K562 (cell line): ENCODE data around the gene SCLY. TPM values are rescaled to one million over a fixed set of nuclear protein-coding genes. Genes with fewer than 3 reads are reported as not detected.

ENCODE experiments used
- ATAC-seq: fragments of 200-7000 bp; cut with Tn5 transposase; 3 replicates; pipeline ENCODE4 v1.9.1; 2020; ENCODE audit warnings: moderate library complexity
- BruUV-seq: library from RNA; stranded (reverse); fragments of 400-500 nt; replicated peaks from 2 replicates; lab custom pipeline; 2021; lab: Mats Ljungman, UMichigan
- CTCF ChIA-PET: fragments of 300-600 bp; formaldehyde crosslinking; extraction: SDS; loops from one replicate; lab custom pipeline; 2021; ENCODE audit warnings: low intra/inter-chr PET ratio; lab: Yijun Ruan, JAX
- POLR2A ChIA-PET: fragments of 300-600, 350-650 bp; sonication (Branson Sonifier 250); formaldehyde crosslinking; extraction: SDS; loops from one replicate; lab custom pipeline; 2021; ENCODE audit warnings: antibody characterized with exemption, inconsistent platforms; lab: Yijun Ruan, JAX
- DNase-seq, 4 experiments: peaks; one replicate each; pipeline versions ENCODE4 v3.0.0 to v3.0.0-alpha.2; 2011 to 2018; ENCODE audit warnings: low spot score in 3 of 4, mixed read lengths in 3 of 4; ENCODE audit errors: extremely low read depth in 1 of 4
- FAIRE-seq: peaks from 2 replicates; lab custom pipeline; 2011; peaks lifted over from hg19 to GRCh38; lab: Jason Lieb, UNC
- H2AFZ ChIP-seq: 2 replicates; pipeline ENCODE4 v1.6.0; 2011; ENCODE audit warnings: low read depth, low read length, control low read depth, inconsistent platforms
- H3K27ac ChIP-seq: fragments of 200-600 bp; 3 replicates; pipeline ENCODE4 v1.8.0; 2011; ENCODE audit warnings: low read depth, mild to moderate bottlenecking, control low read depth, inconsistent platforms, low read length, moderate library complexity, mixed read lengths; ENCODE audit errors: extremely low read depth
- H3K27me3 ChIP-seq, 2 experiments: fragments of 300-600 bp in 1 of 2; 2 replicates in 1 of 2; 3 replicates in 1 of 2; pipeline versions ENCODE4 v1.6.0 to v1.8.0; 2011; ENCODE audit warnings: inconsistent platforms in 2 of 2, low read length in 2 of 2, mild to moderate bottlenecking in 1 of 2, mixed read lengths in 1 of 2, moderate library complexity in 1 of 2; ENCODE audit not compliant: control insufficient read depth in 2 of 2, insufficient read depth in 2 of 2
- H3K36me3 ChIP-seq: fragments of 300-600 bp; 3 replicates; pipeline ENCODE4 v1.8.0; 2011; ENCODE audit warnings: mild to moderate bottlenecking, low read length, inconsistent platforms; ENCODE audit not compliant: control insufficient read depth, insufficient read depth
- H3K4me1 ChIP-seq, 2 experiments: fragments of 200-600 bp in 1 of 2; replicated peaks in 1 of 2; 2 replicates in 1 of 2; 3 replicates in 1 of 2; pipeline versions ENCODE4 v1.5.1 to v1.8.0; 2011; ENCODE audit warnings: inconsistent platforms in 2 of 2, low read length in 2 of 2, mild to moderate bottlenecking in 1 of 2, mixed read lengths in 1 of 2, moderate library complexity in 1 of 2; ENCODE audit not compliant: control insufficient read depth in 2 of 2, insufficient read depth in 2 of 2
- H3K4me2 ChIP-seq: 2 replicates; pipeline ENCODE4 v1.6.1; 2011; ENCODE audit warnings: low read length, control low read depth, inconsistent platforms, mixed read lengths; ENCODE audit not compliant: insufficient read depth
- H3K4me3 ChIP-seq: fragments of 200-600 bp; sonication (generic), shearing (Covaris generic); 2 replicates; pipeline ENCODE4 v1.5.1; 2016; ENCODE audit warnings: control low read depth, inconsistent platforms
- H3K79me2 ChIP-seq: fragments of 200-600 bp; 3 replicates; pipeline ENCODE4 v1.8.0; 2011; ENCODE audit warnings: low read length, inconsistent platforms; ENCODE audit not compliant: control insufficient read depth, insufficient read depth
- H3K9ac ChIP-seq, 2 experiments: 2 replicates each; pipeline versions ENCODE4 v1.6.0 to v1.6.1; 2011; ENCODE audit warnings: low read depth in 2 of 2, low read length in 2 of 2, control low read depth in 1 of 2, inconsistent platforms in 1 of 2, mild to moderate bottlenecking in 1 of 2, mixed read lengths in 1 of 2; ENCODE audit not compliant: insufficient read depth in 1 of 2
- H3K9me1 ChIP-seq: one replicate; pipeline ENCODE4 v1.6.0; 2011; ENCODE audit warnings: inconsistent platforms, mild to moderate bottlenecking, low read length, moderate library complexity; ENCODE audit not compliant: control insufficient read depth, insufficient read depth
- H3K9me3 ChIP-seq: replicated peaks from 2 replicates; pipeline ENCODE4 v1.5.1; 2011; ENCODE audit warnings: low read depth, low read length, inconsistent platforms; ENCODE audit not compliant: control insufficient read depth, insufficient read depth
- H4K20me1 ChIP-seq: replicated peaks from 2 replicates; pipeline ENCODE4 v1.6.1; 2011; ENCODE audit warnings: low read length, inconsistent platforms, mixed read lengths; ENCODE audit not compliant: control insufficient read depth, insufficient read depth
- CREB5 ChIP-seq: fragments of 250-450 bp; sonication (Bioruptor Pico); IDR thresholded peaks from 2 replicates; pipeline ENCODE4 v1.5.0; 2020; ENCODE audit warnings: mild to moderate bottlenecking
- HMGXB4 ChIP-seq: sonication (generic); formaldehyde crosslinking; IDR thresholded peaks from 2 replicates; pipeline ENCODE4 v1.8.1; 2023; ENCODE audit warnings: mild to moderate bottlenecking, missing genetic modification reagents
- MAZ ChIP-seq, 2 experiments: fragments of 450-650 bp in 1 of 2; sonication (generic) in 1 of 2; formaldehyde crosslinking; IDR thresholded peaks in 1 of 2; conservative IDR thresholded peaks in 1 of 2; 2 replicates each; pipeline versions ENCODE4 v1.4.0 to v1.5.0; 2020; ENCODE audit warnings: mild to moderate bottlenecking in 1 of 2, missing genetic modification reagents in 1 of 2
- NFIC ChIP-seq: fragments of 450-650 bp; IDR thresholded peaks from 2 replicates; pipeline ENCODE4 v1.6.1; 2017; ENCODE audit warnings: mild to moderate bottlenecking, inconsistent platforms
- SMC3 ChIP-seq: conservative IDR thresholded peaks from 2 replicates; pipeline ENCODE4 v1.6.1; 2011; ENCODE audit warnings: low read depth, low read length, improper control_type of control experiment; ENCODE audit not compliant: insufficient read depth
- SRSF7 ChIP-seq: fragments of 200-400 bp; formaldehyde crosslinking; optimal IDR thresholded peaks from 2 replicates; pipeline ENCODE3; 2017; ENCODE audit warnings: mild to moderate bottlenecking, low read depth, low read length
- TAL1 ChIP-seq: fragments of 450-650 bp; IDR thresholded peaks from 2 replicates; pipeline ENCODE4 v1.6.1; 2016; ENCODE audit warnings: mild to moderate bottlenecking
- ZBTB33 ChIP-seq: sonication (generic); formaldehyde crosslinking; IDR thresholded peaks from 2 replicates; pipeline ENCODE4 v1.8.1; 2023; ENCODE audit warnings: mild to moderate bottlenecking, missing genetic modification reagents
- ZBTB7A ChIP-seq: IDR thresholded peaks from 2 replicates; pipeline ENCODE4 v1.6.1; 2011; ENCODE audit warnings: low read depth, mild to moderate bottlenecking, low read length, moderate library complexity, borderline replicate concordance; ENCODE audit not compliant: control insufficient read depth
- WGBS: fragments of 100-300 bp; shearing (Covaris generic); methylation state at CpG from one replicate; pipeline ENCODE4 v1.1.6; 2016; ENCODE audit warnings: low coverage, mixed read lengths; ENCODE audit not compliant: insufficient coverage; ENCODE audit errors: missing lambda C conversion rate; 5-methylcytosine and 5-hydroxymethylcytosine counted together
- in situ Hi-C: fragments of 300-500 bp; cut with MboI; formaldehyde crosslinking; loops from 4 replicates; pipeline ENCODE4 v1.15.0; 2018; ENCODE audit warnings: inconsistent platforms, mixed read lengths
- intact Hi-C: fragments of 100-400 bp; cut with micrococcal nuclease; formaldehyde crosslinking; loops from 2 replicates; pipeline ENCODE4 v1.14.2; 2022
- polyA plus RNA-seq, 8 experiments: library from polyadenylated mRNA; depleted of rRNA in 4 of 8; stranded (reverse) in 5 of 8; unstranded in 3 of 8; fragments of >200 nt; fragmentation: Nextera tagmentation in 2 of 8; fragmentation: Illumina TruSeq in 1 of 8; extraction: Ambion mirVana in 2 of 8; extraction: Trizol in 1 of 8; gene quantifications; 2 replicates each; pipeline versions ENCODE4 v1.2.1 to v1.2.3, GENCODE V29; 2011 to 2014; ENCODE audit warnings: inconsistent platforms in 1 of 8, missing spikeins in 1 of 8
- total RNA-seq, 7 experiments: library from RNA; depleted of rRNA in 6 of 7; stranded (reverse); fragments of >200 nt in 6 of 7; fragmentation: Illumina TruSeq in 2 of 7; extraction: Trizol in 2 of 7; gene quantifications; 2 replicates each; pipeline versions ENCODE4 v1.2.1 to v1.2.3, GENCODE V29; 2011 to 2021; ENCODE audit warnings: low replicate concordance in 1 of 7
- TF ChIP-seq, protein P1 (sequence below), 2 experiments: fragments of 150-350 bp in 1 of 2; IDR thresholded peaks; 2 replicates each; pipeline ENCODE4 v1.6.1; 2012 to 2016; ENCODE audit warnings: low read depth in 2 of 2, low read length in 2 of 2, mild to moderate bottlenecking in 1 of 2, moderate library complexity in 1 of 2

Gene SCLY
- total and polyA plus RNA-seq, 9 of the 15 experiments (the other 6 are each of a cell fraction or from before 2014, with no cell fraction given): 2.6 to 32.2 (median 21.1) TPM

DNA sequence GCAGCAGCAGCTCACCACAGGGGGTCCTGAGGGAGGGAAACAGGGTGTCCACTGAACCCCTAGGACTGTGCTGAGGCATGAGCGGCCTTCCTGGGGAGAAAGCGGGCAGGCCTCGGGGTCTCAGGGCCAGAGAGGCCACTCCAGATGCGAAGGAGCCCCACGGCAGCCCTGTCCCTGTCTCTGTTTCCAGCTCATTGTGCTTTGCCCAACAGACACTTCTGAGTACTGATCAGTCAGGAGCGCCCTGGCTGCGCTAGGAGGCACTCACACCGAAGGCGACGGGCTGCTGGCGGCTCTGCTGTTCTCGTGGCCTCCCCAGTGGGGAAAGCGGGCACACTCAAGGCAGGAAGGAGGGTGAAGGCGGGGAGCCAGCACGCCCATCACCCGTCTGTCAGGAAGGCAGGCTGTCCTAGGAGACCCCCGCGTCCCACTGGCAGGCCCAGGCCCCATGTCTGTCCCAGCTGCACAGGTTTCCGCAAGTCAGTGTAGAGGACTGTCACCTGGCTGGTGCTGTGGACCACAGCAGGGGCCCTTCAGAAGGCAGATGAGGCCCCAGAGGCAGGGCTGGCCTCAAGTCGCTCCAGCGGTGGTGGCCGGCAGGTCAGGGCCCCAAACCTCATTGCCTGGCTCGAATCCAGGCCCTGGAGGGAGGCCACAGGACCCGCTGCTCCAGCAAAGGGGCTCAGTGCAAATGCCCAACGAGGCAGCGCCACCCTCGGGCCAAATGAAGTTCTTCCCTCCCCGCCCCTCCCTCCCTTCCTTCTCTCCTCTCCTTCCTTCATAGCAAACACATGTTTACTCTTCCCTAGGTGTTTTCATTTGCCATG, 46.1 kb downstream of the SCLY start:
- no peaks in the 10 kb centered on the region for H3K36me3 ChIP-seq
- H3K79me2 ChIP-seq: no peaks in the 10 kb centered on the region
- BruUV-seq: no TSS peak
- H3K4me3 ChIP-seq: no peak overlapping the region
- ChIA-PET POLR2A (no interaction called here), CTCF (interaction anchor here (0.7 to 1.8 kb wide), 2 partner anchors 184 to 249 kb away, joined by 3 to 5 read pairs; no protein-coding TSS in a partner anchor)
- H3K9me1 ChIP-seq: no peaks in the 10 kb centered on the region
- H3K4me2 ChIP-seq: peak overlapping the region; percentile 48
- intact Hi-C loops (loop anchor here (2.0 to 5.0 kb wide), 2 partner anchors 138 to 185 kb away; no protein-coding TSS in a partner anchor), in situ Hi-C loops (loop anchor here (10.0 kb wide), 1 partner anchor 252 kb away; the partner anchor contains the start of gene RAMP1)
- ATAC-seq (peak; percentile 78), FAIRE-seq (no peak), DNase-seq (peak; percentile 63 to 75 (median 71))
- H2AFZ ChIP-seq: peak overlapping the region; percentile 88
- WGBS: 78% methylated on average over 13 of the region's 28 CpGs
- H4K20me1 ChIP-seq: no peaks in the 10 kb centered on the region
- no peaks in the 10 kb centered on the region for H3K27me3 ChIP-seq
- H3K4me1 ChIP-seq: peaks cover 4 to 40% of the 10 kb centered on the region in 2 experiments; a peak in 3 of 5 replicates
- H3K27ac ChIP-seq: no peak overlapping the region
- H3K9me3 ChIP-seq: no peaks in the 10 kb centered on the region
- peak overlapping the region in 1 of 2 experiments; percentile 26; a peak in 2 of 4 replicates for H3K9ac ChIP-seq
- no peak for TF ChIP-seq CREB5 (CRISPR knock-in tag)
- TF ChIP-seq, protein P1, sequence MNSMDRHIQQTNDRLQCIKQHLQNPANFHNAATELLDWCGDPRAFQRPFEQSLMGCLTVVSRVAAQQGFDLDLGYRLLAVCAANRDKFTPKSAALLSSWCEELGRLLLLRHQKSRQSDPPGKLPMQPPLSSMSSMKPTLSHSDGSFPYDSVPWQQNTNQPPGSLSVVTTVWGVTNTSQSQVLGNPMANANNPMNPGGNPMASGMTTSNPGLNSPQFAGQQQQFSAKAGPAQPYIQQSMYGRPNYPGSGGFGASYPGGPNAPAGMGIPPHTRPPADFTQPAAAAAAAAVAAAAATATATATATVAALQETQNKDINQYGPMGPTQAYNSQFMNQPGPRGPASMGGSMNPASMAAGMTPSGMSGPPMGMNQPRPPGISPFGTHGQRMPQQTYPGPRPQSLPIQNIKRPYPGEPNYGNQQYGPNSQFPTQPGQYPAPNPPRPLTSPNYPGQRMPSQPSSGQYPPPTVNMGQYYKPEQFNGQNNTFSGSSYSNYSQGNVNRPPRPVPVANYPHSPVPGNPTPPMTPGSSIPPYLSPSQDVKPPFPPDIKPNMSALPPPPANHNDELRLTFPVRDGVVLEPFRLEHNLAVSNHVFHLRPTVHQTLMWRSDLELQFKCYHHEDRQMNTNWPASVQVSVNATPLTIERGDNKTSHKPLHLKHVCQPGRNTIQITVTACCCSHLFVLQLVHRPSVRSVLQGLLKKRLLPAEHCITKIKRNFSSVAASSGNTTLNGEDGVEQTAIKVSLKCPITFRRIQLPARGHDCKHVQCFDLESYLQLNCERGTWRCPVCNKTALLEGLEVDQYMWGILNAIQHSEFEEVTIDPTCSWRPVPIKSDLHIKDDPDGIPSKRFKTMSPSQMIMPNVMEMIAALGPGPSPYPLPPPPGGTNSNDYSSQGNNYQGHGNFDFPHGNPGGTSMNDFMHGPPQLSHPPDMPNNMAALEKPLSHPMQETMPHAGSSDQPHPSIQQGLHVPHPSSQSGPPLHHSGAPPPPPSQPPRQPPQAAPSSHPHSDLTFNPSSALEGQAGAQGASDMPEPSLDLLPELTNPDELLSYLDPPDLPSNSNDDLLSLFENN (IDR thresholded peaks at IDR 0.05; ENCODE audit: low read depth in 2 of 2, low read length in 2 of 2): no peak
- peak in 1 of 2 experiments; percentile 80; a peak in 2 of 4 replicates for TF ChIP-seq MAZ (CRISPR knock-in tag; conservative IDR thresholded peaks at IDR 0.05 in 1 of 2, IDR thresholded peaks at IDR 0.05 in 1 of 2)
- TF ChIP-seq TAL1: no peak
- peak; percentile 38; the same call in 1 of the 2 replicates for TF ChIP-seq ZBTB7A
- peak; percentile 42; the same call in 1 of the 2 replicates for TF ChIP-seq SMC3
- no peak for TF ChIP-seq HMGXB4
- TF ChIP-seq ZBTB33 (CRISPR knock-in tag): peak; percentile 72
- TF ChIP-seq NFIC: peak; percentile 84
- no peak for TF ChIP-seq SRSF7
